DMS 273 treated with DMSO at 0.1 percent for 48 hours (cell line): ENCODE results near the gene PTPN22.

ENCODE experiments used
- DNase-seq: peaks from one replicate; lab custom pipeline; 2025; lab: John Stamatoyannopoulos, UW

Gene PTPN22

DNA sequence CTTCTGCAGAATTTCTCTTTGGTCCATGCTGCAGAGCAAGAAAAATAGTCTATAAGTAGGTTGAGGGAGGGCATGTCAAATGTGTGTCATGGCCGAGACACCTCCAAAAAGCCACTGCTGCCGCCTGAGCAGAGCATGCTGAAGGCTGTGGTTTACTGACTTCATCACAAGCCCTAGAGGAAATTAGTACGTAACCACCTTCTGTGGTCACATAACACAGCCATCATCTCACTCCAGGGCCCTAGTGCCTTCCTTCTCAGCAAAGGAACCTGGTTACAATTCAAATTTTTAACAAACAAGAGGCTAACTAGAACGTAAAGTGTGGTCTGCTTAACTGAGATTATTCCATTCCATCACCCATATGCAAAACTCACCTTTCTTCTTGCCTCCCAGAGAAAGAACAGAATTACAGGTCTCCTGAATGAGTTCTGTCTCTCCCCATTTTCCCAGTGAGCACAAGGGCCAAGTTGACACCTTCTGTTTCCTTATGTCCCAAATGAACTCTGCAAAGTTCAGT, at the start of gene PTPN22:
TSS of gene PTPN22 (minus strand) at position 116 of the 517 bp plus-strand sequence.
- DNase-seq = no peak

DNA sequence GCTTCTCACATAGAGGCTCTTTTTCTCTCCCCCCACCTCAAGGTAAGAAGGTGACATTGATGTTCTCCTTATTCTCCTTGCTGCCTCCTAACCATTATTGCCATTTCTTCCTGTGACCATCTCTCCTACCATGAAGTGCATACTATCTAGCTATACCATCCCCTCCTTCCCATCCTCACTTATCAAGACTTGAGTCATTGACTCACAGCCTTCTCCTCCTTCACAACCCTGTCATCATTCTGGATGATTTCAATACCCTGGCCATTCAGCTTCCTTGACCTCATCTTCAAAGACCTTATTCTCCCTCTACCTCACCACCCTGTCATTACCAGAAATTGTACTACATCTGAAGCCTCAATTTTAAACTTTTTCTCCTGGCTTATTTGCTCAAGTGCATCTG, 46.7 kb upstream of the PTPN22 start:
- DNase-seq = no peak

DNA sequence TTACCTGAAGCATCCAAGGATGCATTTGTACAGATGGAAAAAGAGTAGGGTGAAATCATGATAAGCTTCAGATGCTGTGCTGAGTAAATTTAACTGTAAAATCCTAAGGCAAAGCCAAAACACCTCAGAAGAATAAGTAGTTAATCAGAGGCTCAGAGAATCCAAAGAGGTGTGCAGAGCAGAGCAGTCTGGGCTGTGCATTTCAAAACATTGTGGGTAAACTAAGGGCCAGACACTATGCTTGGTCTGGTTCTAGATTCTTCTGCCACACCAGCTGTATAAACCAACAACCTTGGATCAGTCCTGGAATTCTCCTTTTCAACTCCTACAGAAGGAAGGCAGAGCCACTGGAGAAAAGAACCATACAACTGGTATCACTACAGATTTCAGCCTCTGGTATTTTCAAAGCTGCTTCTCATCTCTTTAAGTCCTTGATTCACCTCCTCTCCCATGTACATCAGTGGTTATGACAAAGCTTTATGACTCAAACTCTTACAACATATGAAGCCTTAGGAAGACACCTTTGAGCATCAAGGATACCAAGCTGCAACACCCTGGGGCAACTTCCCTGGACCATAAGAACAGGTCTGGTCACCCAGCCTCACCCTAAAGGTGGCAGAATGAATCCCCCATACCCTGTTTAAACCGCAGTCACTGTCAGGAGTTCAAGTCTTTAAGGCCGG, 46.0 kb upstream of the PTPN22 start:
- DNase-seq = no peak

- no peak for DNase-seq
Measured at GRCh38 chr1:113916974-113917373, 45.5 kb upstream of the PTPN22 start.

- no peak for DNase-seq
Measured at GRCh38 chr1:113913887-113914664, 42.6 kb upstream of the PTPN22 start.

- no peak for DNase-seq
Measured at GRCh38 chr1:113913312-113913668, 41.8 kb upstream of the PTPN22 start.

DNA sequence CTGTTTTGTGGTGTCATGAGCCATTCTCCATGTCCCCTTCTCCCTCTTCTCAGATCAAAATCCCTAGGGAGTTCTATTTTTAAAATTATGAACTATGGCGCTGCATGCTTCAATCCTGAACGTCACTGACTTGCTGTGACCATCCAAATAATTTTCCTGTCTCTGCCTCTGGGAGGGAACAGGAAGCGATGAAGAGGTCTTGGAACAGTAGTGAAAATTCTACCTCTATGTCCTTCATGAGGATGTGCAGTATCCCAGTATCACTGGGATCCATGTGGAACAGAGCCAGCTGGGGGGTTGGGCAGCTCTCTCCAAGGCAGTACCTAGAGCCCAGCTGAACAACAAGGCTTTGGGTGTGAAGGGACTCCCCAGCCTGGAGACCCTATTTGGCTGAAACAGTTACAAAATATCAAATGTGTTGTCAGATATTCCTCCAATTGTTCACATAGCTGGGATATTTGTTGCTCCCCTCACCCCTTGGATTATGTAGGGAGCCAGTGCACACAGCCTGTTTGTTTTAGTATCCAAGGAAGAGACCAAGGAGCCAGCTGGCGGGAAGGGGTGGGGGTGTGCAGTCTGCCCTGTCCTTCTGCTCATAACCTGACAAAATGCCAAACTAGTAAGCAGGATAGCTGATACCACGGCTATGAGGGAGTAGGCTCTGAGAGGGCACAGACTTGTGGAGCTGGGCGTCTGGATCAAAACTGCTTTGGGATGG, 41.2 kb upstream of the PTPN22 start:
- peak; percentile 97 for DNase-seq

GRCh38 chr1:113905435-113905861, 33.9 kb upstream of the PTPN22 start:
- DNase-seq = no peak

DNA sequence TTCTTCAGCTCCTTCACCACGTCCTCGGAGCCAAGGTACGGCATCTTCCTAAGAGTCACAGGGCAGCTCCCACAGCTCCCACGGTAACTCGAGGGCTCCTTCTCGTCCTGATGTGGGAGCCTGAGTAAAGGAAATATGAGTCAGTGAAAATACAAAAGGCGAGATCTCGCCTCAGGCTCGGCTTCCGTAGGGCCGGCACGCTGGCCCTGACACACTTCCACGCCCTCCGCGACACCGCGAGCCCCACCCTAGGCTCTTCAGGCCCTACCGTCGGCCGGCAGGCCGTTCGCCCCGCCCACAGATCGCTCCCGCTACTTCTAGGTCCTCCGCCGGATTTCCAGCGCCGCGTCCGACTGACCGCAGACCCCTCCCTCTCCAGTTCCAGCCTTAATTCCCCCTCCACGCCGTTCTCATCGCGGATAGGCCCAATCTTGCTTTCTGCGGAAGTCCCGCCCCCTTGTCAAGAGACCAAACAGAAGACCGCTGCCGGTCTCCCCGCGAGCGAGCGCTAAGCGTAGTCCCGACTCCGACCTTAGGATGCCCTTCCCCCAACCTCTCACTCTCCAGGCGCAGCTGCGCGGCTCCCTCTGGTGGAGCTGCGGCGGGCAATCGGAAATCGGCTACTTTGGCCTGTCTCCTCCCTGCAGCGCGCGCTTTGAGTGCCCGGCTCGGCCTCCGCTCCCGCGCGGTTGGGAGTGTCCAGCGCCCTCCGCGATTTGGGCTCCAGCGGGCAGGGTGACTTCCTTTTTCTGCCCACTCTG, 33.3 kb upstream of the PTPN22 start, which contains the start of the genes AP4B1 and DCLRE1B:
TSS of gene AP4B1 (minus strand) at position 126 of the 761 bp plus-strand sequence. CDS start at position 44, 82 bp downstream.
TSS of gene DCLRE1B (plus strand) at position 653 of the 761 bp plus-strand sequence. CDS start 261 bp downstream, outside the sequence.
- peak; percentile 98 for DNase-seq

DNA sequence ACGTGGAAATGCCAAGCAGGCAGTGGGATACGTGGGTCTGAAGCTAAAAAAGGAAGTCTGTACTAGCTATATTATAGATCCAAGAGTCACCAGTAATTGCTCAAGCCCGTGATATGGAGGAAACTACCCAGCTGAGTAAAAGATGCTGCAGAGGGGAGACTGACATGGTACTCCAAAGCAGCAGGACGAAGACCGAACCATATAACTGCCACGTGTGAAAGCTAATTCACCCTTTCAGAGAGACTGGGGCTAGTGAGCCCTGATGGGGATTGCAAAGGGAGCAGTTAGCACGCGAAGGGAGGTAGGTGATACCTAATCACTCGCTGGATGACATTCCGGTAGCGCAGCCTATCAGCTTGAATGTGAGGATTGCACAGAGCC, 32.8 kb upstream of the PTPN22 start:
- DNase-seq = no peak

DNA sequence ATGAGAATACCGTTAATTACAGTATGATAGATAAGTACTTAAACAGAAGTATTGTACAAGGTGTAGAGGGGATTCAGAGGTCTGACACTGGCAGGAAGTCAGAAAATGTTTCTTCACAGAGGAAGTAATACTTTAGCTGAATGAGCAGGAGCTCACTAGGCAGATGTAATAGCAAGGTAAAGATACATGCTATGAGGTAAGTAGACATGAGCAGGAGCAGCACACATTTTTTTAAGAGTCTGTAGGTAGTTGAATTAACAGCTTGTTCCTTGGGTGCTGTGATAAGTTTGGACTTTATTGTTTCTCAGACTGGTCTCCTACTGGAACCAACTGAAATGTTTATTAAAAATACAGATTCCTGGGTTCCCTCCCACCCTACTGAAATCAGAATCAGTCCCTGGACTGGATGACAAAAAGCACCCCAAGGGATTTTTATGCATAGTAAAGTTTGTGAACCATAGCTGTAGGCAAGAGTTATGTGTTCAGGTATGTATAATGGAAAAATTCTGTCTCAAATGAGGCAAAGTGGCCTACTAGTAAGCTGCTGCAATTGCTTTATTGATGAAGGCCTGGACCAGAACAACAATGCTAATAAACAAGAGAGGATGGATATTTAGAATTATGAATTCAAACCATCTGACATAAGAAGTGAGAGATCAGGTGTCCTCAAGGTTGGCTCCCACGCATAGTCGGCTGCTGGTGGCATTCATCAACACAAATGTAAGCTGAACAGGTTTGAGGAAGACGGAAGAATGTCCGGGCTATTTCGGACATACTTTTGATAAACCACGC, 32.2 kb upstream of the PTPN22 start:
- no peak for DNase-seq

GRCh38 chr1:113901191-113901590, 29.7 kb upstream of the PTPN22 start:
- no peak for DNase-seq

DNA sequence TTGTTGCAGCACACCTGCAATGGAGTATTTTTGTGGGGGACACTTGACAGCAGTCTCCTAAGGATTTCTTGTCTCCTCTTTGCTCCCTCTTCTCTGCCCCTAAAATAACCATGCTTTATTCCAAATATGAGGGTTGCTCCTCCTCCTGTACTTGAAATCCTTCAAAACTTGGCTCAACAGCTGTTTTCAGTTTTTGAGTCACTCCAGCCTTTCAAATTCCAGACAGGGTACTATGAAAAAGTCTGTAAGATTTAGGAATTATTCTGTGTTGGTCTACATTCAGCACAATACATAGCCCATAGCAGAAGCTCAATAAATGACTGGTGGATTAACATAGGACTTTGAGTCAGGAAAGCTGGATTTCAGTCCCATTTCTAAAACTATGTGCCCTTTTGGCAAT, 27.6 kb upstream of the PTPN22 start:
- no peak for DNase-seq

GRCh38 chr1:113898241-113898814, 26.8 kb upstream of the PTPN22 start:
- DNase-seq = no peak

DNA sequence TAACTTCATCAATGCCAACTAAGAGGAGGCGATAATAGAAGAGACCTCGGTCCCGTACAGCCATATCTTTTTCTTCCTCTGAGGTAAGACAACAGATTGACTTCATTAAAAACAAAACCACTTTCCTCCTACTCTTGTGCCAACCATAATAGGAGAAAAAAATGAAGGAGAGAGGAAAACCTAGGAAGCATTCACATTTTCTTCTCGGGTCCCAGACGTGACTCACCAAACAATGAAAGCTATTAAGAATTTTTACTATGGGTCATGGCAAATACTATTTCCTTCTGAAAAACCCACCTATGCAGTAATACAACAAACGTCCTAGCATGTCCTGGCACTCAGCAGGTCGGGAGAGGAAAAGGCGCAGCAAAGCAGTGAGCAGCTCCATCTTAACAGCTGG, 24.4 kb upstream of the PTPN22 start:
- DNase-seq = no peak

- no peak for DNase-seq
Measured at GRCh38 chr1:113895098-113895497, 23.6 kb upstream of the PTPN22 start.

GRCh38 chr1:113893267-113893666, 21.8 kb upstream of the PTPN22 start:
- DNase-seq = no peak

DNA sequence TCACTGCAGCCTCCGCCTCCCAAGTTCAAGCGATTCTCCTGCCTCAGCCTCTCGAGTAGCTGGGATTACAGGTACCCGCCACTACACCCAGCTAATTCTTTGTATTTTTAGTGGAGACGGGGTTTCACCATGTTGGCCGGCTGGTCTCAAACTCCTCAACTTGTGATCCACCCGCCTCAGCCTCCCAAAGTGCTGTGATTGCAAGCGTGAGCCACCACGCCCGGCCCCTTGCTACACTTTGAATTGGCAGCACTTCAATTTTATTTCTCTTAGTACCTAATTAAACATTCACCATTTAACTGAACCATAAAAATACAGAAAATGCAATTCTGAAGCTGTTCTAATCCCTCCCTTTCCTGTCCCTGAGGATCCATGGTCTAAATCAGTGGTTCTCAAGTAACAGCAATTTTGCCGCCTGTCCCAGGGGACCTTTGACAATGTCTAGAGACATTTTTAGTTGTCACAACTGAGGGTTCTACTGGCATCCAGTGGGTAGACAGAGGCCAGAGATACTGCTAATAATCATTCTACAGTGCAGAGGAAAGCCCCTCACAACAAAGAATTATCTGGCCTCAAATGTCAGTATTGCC, 20.2 kb upstream of the PTPN22 start:
- no peak for DNase-seq

- no peak for DNase-seq
Measured at GRCh38 chr1:113890816-113891215, 19.3 kb upstream of the PTPN22 start.
